Epithelial cell of esophagus (primary cell): ENCODE measurements around the gene FTSJ1.

Experiments
- DNase-seq: peaks from one replicate; pipeline ENCODE4 v3.0.0; 2010; ENCODE audit warnings: low read depth
- H3K4me3 ChIP-seq: 2 replicates; pipeline ENCODE4 v1.5.1; 2011; ENCODE audit warnings: mild to moderate bottlenecking, low read length, control low read depth
- CTCF ChIP-seq: IDR thresholded peaks from 2 replicates; pipeline ENCODE4 v1.5.1; 2011; ENCODE audit warnings: low read depth, mild to moderate bottlenecking, low read length, control low read depth, inconsistent platforms; ENCODE audit not compliant: insufficient read depth; ENCODE audit errors: missing control alignments

Gene FTSJ1

GRCh38 chrX:48458711-48459110 lies 17.3 kb upstream of the FTSJ1 start:
- no peak for DNase-seq
- no peak for TF ChIP-seq CTCF
- H3K4me3 ChIP-seq = no peak overlapping the region

GRCh38 chrX:48459483-48459882 lies 16.5 kb upstream of the FTSJ1 start:
- no peak for DNase-seq
- no peak for TF ChIP-seq CTCF
- no peak overlapping the region for H3K4me3 ChIP-seq

GRCh38 chrX:48460031-48460430 lies 16.0 kb upstream of the FTSJ1 start:
- DNase-seq = no peak
- no peak for TF ChIP-seq CTCF
- H3K4me3 ChIP-seq = no peak overlapping the region

GRCh38 chrX:48460606-48461005 lies 15.4 kb upstream of the FTSJ1 start:
- no peak for DNase-seq
- no peak overlapping the region for H3K4me3 ChIP-seq
- no peak for TF ChIP-seq CTCF

GRCh38 chrX:48461830-48462229 lies 14.2 kb upstream of the FTSJ1 start:
- no peak overlapping the region for H3K4me3 ChIP-seq
- TF ChIP-seq CTCF = no peak
- peak; percentile 93 for DNase-seq

GRCh38 chrX:48465336-48465933 lies 10.6 kb upstream of the FTSJ1 start:
- peak; percentile 78 for DNase-seq
- no peak for TF ChIP-seq CTCF
- H3K4me3 ChIP-seq = peak overlapping the region; percentile 18

GRCh38 chrX:48466696-48467095 lies 9.3 kb upstream of the FTSJ1 start:
- TF ChIP-seq CTCF = no peak
- peak overlapping the region; percentile 58 for H3K4me3 ChIP-seq
- no peak for DNase-seq
